Stimulated activated CD8-positive, alpha-beta memory T cell treated with anti-CD3 and anti-CD28 coated beads, Interleukin-12 subunit alpha, Interleukin-12 subunit beta, amount 100 ng/mL, for 1 hour (primary cell): Measurements from ENCODE around the gene MLC1.

ENCODE experiments used
- DNase-seq: peaks from one replicate; pipeline ENCODE4 v3.0.0-alpha.2; 2020; ENCODE audit warnings: low read depth

Gene MLC1

DNA sequence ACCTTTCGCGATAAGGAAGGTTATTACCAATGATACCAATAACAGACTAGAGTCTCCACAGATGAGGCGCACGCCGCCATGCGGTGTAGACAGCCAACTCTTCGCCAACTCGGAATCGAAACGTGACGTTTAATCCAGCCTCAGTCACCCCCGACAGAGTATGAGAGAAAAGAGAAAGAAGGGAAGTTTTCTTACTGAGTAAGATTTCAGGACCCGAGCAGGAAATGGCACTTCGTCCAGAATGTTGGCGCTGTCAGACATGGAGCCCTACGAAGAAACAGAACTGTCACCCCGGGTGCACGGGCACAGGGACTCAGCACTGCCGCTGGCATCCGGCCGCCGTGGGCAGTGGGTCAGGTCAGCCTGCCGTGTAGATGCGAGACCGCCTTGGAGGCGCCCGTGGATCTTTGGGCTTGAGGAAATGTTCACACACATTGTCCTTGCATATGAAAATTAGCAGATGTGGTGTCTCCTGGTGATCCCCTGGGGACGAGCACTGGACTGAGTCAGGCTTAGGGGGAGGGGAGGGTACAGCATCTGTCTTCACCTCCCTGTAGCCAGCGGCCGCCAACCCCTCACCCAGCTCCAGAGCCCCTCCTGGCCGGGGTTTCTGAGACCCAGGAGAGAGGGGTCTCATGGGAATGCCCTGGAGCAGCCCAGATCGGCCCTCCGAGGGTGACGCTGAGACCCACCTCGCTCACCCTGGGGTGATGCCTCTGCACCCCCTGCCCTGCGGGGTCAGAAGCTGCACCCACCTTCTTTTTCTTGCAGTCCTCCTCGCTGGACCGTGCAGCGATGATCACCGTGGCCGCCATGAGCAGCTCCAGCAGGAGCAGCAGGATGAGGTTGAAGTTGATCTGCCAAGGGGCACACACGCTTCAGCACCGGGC is 8.3 kb downstream of the MLC1 start:
- DNase-seq, result no peak

DNA sequence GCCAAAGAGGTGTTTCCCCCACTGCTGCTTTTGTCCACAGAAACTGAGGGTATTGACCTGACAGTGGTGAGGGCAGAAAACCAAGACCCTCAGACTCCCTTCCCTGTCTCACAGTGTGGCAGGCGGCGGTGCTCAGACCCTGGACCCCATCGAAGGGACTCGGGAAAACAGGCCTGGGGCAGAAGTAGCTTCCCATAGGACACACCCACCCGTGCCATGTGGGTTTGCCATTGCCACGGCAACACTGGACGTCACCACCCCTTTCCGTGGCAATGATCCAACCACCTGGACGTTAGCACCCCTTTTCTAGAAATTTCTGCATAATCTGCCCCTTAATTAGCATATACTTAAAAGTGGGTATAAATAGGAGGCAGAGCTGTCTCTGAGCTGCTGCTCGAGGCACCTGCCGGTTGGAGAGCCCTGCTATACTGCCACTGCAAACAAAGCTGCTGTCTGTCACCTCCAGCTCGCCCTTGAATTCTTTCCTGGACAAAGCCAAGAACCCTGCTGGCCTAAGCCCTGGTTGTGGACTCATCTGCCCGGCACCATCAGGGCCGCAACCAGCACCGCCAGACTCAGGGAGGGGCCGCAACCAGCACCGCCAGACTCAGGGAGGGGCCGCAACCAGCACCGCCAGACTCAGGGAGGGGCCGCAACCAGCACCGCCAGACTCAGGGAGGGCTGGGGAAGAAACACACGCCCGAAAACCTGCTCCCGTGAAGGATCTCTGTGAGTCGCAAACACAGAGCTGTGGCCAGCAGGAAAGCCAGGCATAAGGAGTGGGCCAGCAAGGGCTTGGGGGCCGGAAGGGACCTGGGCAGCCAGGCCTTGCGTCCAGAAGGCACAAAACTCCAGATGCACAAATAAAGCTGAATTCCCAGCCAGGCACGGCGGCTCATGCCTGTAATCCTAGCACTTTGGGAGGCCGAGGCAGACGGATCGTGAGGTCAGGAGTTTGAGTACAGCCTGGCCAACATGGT is 10.4 kb downstream of the MLC1 start:
- no peak for DNase-seq

DNA sequence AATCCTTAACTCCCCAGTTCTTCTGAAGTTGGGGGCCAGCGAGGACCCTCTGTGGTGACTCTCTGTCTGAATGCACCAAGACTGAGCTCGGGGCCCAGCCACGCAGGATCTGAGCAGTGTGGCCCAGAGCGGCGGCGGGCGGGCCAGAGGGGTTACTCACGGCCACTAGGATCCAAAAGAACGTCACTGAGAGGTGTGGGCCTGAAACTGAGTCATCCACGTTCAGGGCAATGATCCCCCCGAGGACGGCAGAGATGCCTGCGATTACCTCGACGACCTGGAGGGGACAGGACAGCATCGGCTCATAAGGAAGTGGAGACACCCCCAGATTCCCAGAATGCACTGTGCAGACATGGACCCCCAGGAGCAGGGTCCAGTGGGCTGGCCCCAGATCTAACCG is 11.2 kb downstream of the MLC1 start:
- DNase-seq, result no peak

DNA sequence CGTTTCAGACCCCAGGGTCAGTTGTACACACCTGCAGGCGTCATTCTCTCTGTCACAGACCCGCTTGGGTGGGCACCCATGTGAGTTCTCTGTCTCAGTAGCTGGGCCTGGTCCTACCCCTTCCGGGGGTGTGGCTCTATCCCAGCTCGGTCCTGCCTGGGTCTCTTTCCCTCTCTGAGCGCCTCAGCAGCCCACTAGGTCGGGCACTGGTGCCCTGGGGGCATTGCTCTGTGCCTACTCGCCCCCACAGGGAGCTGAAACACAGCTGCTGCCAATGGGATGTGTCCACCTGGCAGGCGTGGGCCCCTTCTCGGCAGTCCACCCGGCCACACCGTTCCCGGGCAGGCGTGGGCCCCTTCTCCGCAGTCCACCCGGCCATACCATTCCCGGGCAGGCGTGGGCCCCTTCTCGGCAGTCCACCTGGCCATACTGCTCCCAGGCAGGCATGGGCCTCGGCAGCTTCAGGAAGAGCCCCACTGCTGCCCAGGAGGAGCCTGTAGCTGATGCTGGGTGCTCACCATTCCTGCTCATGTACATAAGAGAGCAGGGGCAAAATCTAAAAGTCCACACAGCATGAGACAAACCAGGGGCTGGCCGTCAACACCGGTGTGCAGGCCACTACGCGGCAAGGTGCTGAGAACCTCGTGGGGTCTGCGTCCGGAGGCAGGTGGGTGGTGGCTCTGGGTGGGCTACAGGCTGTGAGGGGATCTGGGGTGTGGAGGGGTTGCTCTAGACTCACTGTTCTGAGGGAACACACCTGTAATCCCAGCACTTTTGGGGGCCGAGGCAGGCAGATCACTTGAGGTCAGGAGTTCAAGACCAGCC is 12.3 kb downstream of the MLC1 start:
- DNase-seq, result no peak

DNA sequence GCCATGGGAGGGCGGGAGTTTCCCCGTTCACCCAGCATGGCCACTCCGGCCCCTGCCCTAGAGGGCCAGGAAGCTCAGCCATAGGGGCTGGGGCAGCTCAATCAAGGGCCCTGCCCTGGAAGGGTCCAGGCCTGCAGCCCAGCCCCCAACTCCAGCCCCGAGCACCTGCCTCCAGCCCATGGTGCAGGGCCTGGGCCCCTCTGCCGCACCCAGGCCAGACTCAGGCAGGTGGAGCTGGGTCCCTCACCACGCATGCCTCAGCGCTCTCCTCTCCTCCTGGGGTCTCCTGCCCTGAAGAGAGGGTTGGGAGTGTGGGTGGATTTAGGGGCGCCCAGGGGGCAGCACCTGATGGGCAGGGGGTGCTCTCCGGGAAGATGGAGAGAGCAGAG is 13.1 kb downstream of the MLC1 start:
- DNase-seq, result no peak

DNA sequence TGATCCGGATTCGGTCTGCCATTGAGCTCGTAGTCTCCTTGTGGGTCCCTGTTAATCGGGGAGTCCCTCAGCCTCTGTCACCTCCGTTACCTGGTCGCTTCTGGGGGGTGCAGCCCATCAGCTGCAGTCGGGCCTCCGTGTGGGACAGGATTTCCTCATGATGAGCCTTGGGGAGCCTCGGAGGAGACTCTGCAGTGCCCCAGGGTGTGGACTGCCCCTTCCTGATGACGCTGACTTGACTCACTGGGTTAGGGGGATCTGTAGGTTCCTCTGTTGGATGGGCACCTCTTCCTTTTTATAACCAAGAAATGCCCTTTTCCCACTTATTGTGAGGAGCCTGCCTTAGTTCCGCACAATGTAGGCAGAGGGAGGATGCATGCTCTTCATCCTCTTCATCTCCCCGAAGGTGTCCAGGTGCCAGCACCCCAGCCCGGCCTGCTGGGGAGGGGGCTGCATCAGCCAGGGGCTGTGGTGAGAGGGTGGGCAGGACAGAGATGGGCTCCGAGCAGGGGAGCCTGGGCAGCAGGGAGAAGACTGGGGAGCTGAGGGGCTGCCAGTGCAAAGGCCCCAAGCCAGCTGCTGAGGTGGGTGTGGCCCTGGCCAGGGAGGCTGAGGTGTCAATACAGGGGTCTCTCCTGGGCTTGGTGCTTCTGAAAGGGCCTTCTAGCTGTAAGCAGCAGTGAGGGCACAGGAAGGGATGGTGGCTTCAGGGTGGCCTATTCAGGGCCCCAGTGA is 13.6 kb downstream of the MLC1 start:
- DNase-seq, result no peak

DNA sequence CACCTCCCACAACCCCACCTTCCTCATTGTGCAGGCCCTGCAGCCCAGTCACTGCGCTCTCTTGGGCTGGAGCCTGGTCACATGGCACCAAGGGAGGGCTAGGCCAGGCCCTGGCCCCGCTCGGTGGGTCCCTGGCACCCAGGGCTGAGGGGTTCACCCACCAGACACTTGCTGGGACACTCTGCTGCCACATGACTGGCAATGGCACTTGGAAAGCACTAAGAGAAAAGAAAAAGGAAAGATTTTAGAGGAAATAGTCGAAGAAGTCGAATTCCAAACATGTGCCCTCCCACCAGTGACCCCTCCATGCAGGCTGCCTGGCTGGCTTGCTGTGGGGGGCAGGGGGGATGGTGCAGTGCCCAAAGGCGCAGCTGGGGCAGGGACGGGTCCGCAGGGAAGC is 14.9 kb downstream of the MLC1 start:
- no peak for DNase-seq

DNA sequence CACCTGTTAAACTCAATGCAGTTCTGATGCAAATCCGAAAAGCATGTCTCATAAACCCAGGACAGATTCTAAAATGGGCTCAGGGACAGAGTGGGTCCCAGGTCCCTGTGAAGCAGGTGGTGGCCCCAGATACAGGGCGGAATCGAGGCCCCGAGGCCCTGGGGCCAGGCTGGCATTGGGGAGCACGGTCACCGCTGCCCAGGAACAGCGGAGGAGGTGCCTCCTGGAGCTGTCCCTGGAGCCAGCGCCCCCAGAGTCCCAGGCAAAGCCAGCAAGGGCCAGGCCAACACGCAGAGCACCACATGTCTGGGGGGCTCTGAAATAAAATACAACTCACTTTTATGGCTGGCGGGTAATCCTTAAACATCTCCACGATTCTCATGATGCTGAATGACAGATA is 17.1 kb downstream of the MLC1 start:
- no peak for DNase-seq

DNA sequence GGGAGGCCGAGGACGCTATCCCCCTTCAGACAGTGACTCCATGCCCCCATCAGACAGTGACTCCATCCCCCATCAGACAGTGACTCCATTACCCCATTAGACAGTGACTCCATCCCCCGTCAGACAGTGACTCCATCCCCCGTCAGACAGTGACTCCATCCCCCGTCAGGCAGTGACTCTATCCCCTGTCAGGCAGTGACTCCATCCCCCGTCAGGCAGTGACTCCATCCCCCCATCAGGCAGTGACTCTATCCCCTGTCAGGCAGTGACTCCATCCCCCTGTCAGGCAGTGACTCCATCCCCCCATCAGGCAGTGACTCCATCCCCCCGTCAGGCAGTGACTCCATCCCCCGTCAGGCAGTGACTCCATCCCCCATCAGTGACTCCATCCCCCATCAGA is 18.0 kb downstream of the MLC1 start:
- DNase-seq, result no peak

DNA sequence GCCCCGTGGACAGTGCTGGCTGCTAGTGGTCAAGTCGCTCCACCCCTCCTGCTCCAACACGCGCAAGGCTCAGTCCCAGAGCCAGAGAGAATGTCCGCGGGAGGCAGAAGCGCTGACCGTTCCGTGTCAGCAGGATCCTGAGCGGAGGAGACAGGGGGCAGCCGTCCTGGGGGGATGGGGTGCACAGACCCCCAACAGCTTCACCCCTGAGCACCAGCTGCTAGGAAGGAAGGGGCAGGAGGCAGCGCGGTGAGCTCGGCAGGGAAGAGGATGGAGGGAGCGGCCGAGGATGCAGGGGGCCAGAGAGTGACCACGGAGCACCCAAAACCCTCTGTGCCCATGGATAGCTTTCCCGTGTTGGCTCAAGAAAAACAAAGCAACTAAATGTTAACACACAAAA is 20.8 kb downstream of the MLC1 start:
- no peak for DNase-seq

DNA sequence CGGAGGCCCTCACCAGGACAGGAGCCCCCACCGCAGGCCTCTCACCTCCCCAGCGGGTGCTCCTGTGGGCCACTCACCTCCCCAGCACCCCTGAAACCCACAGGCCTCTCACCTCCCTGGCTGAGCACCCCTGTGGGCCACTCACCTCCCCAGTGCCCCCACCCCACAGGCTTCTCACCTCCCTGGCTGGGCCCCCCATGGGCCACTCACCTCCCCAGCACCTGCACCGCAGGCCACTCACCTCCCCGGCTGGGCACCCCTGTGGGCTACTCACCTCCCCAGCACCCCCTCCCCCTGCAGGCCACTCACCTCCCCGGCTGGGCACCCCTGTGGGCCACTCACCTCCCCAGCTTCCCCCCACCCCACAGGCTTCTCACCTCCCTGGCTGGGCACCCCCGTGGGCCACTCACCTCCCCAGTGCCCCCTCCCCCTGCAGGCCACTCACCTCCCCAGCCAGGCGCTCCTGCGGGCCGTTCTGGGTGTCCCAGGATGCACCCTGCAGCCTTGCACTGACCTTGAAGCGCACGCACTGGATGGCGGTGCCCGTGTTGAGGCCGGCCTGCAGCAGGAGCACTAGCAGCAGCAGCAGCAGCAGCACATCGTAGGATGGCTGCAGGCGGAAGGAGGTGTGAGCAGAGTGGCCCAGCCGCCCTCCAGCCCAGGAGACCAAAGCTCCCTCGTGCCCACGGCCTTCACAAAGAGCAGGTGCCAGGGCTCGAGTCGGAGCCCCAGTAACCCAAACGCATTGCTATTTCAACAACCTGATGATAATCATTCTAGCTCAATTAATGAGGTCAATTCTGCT is 21.4 kb downstream of the MLC1 start:
- DNase-seq, result no peak

DNA sequence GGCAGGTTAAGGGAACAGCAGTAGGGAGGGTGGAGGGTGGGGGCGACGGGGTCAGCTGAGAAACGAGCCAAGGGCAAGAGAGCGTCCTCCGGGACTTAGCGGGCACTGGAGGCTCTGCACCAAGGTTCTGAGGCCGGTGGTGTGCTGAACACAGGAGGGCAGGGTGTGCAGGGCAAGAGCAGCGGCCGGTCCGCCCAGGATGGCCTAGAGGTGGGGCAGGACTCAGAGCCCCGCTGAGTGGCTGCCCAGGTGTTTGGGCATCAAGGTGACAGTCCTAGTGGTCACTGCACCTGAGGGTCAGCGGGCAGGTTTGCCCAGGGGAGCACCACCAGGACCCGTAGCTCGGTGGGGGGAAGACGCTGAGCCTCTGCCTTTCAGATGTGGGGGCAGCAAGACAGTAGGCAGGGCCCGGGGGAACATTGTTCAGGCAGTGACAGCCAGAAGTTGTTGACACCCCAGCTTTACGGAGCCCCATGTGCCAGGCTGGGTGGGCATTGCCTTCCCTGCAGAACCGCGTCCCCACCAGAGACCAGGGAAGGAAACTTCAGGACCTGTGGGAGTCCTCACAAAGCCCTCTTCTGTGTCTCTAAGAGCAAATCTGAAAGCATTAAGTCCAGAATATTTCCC is 22.6 kb downstream of the MLC1 start:
- no peak for DNase-seq

DNA sequence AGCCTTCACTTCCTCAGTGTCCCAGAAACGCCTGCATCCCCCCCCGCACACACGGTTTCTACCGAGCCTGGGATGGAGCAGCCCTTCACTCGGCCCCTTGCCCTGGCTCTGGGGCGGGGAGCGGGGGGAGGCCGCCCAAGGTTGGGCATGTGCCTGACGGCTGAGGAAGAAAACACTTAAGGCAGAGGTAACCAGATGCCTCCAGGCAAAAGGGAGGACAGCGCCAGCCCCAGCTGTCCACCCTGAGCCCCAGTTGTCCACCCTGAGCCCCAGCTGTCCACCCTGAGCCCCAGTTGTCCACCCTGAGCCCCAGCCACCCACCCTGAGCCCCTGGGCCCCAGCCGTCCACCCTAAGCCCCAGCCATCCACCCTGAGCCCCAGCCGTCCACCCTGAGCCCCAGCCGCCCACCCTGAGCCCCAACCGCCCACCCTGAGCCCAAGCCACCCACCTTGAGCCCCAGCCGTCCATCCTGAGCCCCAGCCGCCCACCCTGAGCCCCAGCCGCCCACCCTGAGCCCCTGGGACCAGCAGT is 23.3 kb downstream of the MLC1 start:
- no peak for DNase-seq

DNA sequence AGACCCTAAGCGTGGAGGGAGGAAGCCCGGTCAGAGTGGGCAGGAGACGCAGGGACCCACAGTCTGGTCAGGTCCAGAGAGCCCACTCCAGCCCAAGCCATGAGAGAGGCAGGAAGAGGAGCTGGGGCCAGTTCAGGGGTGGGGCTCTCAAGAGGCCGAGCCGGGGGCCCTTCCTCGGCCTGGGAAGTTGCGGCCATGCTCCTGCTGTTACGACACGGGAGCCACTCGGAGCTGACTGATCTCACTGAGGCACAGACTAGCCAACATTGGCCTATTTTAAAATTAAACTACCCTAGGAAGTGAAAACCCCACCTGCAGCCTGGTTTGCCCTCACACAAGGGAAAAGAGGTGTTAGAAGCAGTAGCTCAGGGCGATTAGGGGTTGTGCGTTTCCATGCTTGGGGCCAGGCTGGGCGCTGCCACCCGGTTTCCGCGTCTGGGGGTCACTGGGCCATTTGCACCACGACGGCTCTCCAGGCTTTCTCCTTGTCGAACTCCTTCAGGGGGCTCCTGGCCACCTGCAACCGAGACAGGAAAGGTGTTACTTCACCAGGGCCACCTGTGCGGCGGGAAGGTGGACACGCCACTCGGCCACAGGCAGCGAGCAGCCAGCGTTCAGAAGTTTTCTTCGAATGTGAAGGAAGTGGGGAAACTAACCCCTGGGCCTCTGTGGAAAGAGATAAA is 23.9 kb downstream of the MLC1 start:
- no peak for DNase-seq

DNA sequence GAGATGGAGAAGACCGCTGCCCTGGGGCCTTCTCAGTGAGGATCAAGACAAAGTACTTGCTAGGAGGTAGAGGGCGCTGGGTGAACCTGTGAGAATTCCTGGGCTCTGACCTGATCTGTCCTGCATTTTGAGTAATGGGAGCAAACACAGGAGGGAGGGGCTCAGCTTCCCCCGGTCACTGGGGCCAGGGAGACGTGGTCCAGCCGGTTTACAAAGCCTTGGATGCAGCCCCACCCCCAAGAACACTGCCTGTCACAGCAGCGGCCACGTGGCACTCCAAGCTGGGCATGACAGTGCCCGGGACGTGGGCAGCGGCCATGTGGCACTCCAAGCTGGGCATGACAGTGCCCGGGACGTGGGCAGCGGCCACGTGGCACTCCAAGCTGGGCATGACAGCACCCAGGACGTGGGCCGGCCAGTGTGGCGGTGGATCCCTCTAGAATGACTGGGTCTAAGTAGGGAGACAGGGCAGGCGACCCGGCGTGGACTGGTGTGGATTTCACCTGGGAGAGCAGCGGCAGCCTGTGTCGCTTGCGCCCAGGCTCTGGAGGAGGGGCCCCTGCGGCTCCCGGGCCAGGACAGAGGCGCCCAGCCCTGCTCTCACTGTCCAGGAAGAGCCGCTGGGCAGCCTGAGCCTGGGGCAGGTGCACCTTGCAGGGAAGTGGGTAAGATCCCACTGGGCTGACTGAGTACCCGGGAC is 24.6 kb downstream of the MLC1 start:
- DNase-seq, result no peak

DNA sequence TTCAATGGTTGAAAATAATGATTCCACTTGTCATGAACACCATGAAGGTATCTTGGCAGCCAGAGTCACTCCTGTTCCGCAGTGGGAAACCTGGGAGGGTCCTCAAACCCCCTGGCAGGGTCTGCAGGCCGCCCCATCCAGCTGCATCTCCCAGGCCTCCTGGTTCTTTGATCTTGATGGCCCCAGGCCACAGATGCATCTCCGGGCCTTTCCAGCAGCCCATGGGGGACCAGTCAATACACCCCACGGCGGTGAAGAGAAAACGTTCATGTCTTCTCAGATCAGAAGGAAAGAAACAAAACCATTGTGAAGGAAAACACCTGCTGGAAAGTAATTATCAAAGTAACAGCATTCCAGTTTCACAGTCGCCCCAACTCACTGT is 25.4 kb downstream of the MLC1 start:
- DNase-seq, result no peak

DNA sequence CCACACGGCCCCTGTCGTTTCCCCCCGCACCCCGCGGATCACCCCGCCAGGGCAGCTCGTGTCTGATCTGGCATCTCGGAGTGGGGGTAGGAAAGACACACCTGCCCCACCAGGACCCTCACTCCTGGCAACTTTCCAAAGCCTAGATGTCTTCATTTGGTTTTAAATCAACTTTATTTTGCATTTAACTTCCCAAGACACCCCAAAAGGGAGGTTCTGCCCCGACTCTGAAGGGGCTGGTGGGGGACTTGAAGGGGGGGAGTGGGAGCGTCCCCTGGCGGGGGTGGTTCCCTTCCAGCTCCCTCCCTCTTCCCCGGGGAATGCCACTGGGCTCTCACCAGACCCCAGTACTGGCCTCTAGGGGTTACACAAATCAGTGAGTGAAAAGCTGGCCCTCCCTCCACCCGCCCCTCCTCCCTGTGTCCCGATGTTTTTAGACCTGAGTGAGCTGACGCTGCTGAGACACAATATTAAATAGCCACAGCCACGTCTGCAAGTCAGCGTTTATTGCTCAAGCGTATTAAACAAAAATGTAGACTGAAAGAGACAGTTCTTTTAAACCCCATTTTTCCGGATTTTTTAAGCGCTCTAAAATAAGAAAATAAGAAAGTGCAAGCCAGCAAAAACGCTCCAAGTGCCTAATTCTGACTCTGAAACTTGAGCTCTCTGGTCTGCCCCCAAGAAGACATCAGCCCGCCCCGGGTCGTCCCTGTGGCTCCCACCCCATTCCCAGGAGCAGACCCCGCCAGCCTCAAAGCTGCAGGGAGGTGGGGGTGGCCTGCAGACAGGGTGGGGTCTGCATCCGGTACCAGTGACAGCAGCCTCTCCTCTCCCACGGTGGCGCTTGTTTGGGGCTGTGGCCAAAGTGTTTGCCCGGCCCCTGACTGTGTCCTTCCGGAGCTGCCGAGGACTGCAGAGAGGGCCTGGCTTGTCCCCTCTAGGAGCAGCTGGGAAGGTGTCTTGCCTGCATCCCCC is 26.0 kb downstream of the MLC1 start:
- DNase-seq, result no peak
